DOHH2 (cell line): Measurements from ENCODE around the gene C3.

Experiments
- EZH2phosphoT487 ChIP-seq: fragments of 200-600 bp; sonication (generic); IDR thresholded peaks from 2 replicates; pipeline ENCODE4 v1.6.1; 2017; ENCODE audit warnings: borderline replicate concordance, mild to moderate bottlenecking, antibody characterized with exemption, low read length, moderate library complexity, mixed read lengths
- TF ChIP-seq, protein P1 (sequence below): fragments of 200-600 bp; sonication (generic); IDR thresholded peaks from one replicate; pipeline ENCODE4 v1.5.1; 2014; ENCODE audit warnings: antibody characterized with exemption, mild to moderate bottlenecking, low read depth, low read length; ENCODE audit not compliant: poor library complexity, severe bottlenecking

DNA sequence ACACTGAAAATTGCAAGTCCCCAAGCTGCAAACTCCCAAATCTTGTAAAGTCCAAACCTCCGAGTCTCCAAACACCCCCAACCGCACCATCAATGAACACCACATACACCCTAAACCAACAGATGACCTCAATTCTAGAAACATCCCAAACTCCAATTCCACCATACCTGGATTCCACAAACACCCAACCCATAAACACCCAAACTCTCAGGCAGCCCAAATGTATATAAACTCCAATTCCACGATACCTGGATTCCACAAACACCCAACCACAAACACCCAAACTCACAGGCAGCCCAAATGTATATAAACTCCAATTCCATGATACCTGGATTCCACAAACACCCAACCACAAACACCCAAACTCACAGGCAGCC is 470 bp downstream of the C3 start:
- TF ChIP-seq, protein P1, sequence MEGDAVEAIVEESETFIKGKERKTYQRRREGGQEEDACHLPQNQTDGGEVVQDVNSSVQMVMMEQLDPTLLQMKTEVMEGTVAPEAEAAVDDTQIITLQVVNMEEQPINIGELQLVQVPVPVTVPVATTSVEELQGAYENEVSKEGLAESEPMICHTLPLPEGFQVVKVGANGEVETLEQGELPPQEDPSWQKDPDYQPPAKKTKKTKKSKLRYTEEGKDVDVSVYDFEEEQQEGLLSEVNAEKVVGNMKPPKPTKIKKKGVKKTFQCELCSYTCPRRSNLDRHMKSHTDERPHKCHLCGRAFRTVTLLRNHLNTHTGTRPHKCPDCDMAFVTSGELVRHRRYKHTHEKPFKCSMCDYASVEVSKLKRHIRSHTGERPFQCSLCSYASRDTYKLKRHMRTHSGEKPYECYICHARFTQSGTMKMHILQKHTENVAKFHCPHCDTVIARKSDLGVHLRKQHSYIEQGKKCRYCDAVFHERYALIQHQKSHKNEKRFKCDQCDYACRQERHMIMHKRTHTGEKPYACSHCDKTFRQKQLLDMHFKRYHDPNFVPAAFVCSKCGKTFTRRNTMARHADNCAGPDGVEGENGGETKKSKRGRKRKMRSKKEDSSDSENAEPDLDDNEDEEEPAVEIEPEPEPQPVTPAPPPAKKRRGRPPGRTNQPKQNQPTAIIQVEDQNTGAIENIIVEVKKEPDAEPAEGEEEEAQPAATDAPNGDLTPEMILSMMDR = no peak
- TF ChIP-seq EZH2phosphoT487 = no peak
